ENCODE measurements around the gene MLF1.

MLF1 gene

DNA sequence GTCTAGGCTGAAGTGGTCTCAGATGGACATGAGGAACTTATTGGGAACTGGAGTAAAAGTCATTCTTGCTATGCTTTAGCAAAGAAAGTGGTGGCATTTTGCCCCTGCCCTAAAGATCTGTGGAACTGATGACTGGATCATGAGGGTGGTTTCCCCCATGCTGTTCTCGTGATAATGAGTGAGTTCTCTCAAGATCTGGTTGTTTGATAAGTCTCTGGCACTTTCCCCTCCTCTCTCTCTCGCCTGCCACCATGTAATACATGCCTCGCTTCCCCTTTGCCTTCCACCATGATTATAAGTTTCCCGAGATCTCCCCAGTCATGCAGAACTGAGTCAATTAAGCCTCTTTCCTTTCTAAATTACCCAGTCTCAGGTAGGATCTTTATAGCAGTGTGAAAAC is 11.5 kb upstream of the MLF1 start:
- no peak overlapping the region for H3K4me3 ChIP-seq (ENCODE audit: low read depth, low read length)
- no peak overlapping the region for H3K27ac ChIP-seq
- TF ChIP-seq, protein P1, sequence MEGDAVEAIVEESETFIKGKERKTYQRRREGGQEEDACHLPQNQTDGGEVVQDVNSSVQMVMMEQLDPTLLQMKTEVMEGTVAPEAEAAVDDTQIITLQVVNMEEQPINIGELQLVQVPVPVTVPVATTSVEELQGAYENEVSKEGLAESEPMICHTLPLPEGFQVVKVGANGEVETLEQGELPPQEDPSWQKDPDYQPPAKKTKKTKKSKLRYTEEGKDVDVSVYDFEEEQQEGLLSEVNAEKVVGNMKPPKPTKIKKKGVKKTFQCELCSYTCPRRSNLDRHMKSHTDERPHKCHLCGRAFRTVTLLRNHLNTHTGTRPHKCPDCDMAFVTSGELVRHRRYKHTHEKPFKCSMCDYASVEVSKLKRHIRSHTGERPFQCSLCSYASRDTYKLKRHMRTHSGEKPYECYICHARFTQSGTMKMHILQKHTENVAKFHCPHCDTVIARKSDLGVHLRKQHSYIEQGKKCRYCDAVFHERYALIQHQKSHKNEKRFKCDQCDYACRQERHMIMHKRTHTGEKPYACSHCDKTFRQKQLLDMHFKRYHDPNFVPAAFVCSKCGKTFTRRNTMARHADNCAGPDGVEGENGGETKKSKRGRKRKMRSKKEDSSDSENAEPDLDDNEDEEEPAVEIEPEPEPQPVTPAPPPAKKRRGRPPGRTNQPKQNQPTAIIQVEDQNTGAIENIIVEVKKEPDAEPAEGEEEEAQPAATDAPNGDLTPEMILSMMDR (IDR thresholded peaks at IDR 0.05; ENCODE audit: low read depth, low read length) = no peak
- DNase-seq = no peak
- H3K36me3 ChIP-seq = no peaks in the 10 kb centered on the region
- H3K9me3 ChIP-seq (ENCODE audit: severe bottlenecking) = no peaks in the 10 kb centered on the region
- H3K27me3 ChIP-seq (ENCODE audit: insufficient read depth, low read depth, severe bottlenecking) = no peaks in the 10 kb centered on the region

DNA sequence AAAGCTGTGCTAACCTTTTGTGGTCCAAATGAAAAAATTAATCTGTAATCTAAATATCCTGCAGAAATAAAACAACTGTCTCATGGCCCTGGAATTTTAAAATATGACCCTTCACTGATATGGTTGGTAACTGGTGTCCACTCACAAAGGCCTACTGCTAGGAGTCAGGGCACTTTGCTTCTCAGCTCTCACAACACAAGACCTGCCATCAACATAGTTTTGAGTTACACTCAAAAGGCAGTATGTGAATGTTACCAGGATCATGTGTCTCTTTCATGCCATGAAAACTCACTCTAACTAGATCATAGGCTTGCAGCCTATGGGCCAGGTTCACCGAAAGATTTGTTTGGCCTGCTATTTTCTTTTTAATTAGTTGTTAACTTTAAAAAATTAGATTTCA is 10.0 kb upstream of the MLF1 start:
- Histone ChIP-seq H3K9me3 (ENCODE audit: severe bottlenecking) (no peaks in the 10 kb centered on the region), H3K27me3 (ENCODE audit: insufficient read depth, low read depth, severe bottlenecking) (no peaks in the 10 kb centered on the region), H3K4me3 (ENCODE audit: low read depth, low read length) (no peak overlapping the region), H3K27ac (no peak overlapping the region), H3K36me3 (no peaks in the 10 kb centered on the region)
- TF ChIP-seq, protein P1 (IDR thresholded peaks at IDR 0.05; ENCODE audit: low read depth, low read length) = no peak
- no peak for DNase-seq

DNA sequence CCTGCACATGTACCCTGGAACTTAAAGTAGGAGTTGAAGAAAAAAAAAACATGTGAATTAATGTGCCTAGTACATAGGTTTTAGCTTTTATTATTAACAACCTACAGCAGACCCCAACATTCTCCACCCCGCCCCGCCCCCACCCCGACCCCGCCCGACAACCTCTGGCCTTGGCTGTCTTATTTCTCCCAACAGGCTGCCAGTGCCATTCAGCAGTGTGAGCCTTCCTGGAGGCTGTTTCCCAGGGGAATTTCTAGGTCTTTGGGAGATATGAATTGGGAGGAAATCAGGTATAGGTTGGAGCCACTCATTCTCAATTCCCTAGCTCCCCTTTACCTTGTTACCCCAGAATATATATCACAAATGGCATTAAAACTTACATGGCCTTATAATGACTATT is 8.3 kb upstream of the MLF1 start:
- DNase-seq = no peak
- H3K27me3 ChIP-seq (ENCODE audit: insufficient read depth, low read depth, severe bottlenecking) = no peaks in the 10 kb centered on the region
- no peak overlapping the region for H3K27ac ChIP-seq
- no peak overlapping the region for H3K4me3 ChIP-seq (ENCODE audit: low read depth, low read length)
- TF ChIP-seq, protein P1 (IDR thresholded peaks at IDR 0.05; ENCODE audit: low read depth, low read length) = no peak
- H3K36me3 ChIP-seq = no peaks in the 10 kb centered on the region
- no peaks in the 10 kb centered on the region for H3K9me3 ChIP-seq (ENCODE audit: severe bottlenecking)

DNA sequence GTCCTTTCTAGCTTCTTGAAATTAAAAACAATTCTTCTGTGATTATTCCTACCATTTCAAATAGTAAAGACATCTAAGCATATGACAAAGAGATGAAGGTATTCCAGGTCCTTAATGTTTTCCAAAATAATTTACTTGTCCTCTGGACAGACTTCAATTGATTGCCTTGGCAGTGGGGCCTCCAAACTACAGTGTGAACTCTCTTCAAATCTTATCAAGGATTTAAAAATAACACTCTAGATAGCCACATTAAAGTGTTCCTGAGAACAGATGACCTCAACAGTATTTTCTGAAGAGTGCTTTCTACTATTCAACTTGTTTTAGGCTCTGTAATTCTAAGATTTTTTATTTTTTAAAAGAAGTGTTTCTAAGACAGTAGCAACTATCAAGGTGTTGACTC is 7.9 kb upstream of the MLF1 start:
- no peak for DNase-seq
- Histone ChIP-seq H3K4me3 (ENCODE audit: low read depth, low read length) (no peak overlapping the region), H3K27ac (no peak overlapping the region), H3K9me3 (ENCODE audit: severe bottlenecking) (no peaks in the 10 kb centered on the region), H3K27me3 (ENCODE audit: insufficient read depth, low read depth, severe bottlenecking) (no peaks in the 10 kb centered on the region), H3K36me3 (no peaks in the 10 kb centered on the region)
- TF ChIP-seq, protein P1 (IDR thresholded peaks at IDR 0.05; ENCODE audit: low read depth, low read length) = no peak

DNA sequence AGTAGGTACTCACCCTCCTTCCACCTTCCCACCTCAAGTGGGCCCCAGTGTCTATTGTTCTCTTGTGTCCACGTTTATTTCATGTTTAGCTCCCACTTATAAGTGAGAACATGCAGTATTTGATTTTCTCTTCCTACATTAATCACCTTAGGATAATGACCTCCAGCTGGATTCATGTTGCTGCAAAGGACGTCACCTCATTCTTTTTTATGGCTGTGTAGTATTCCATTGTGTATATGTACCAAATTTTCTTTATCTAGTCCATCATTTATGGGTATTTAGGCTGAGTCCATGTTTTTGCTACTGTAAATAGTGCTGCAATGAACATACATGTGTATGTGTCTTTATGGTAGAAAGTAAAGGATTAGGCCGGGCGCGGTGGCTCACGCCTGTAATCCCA is 5.9 kb upstream of the MLF1 start:
- no peaks in the 10 kb centered on the region for H3K27me3 ChIP-seq (ENCODE audit: insufficient read depth, low read depth, severe bottlenecking)
- no peak overlapping the region for H3K4me3 ChIP-seq (ENCODE audit: low read depth, low read length)
- no peaks in the 10 kb centered on the region for H3K9me3 ChIP-seq (ENCODE audit: severe bottlenecking)
- DNase-seq = no peak
- TF ChIP-seq, protein P1 (IDR thresholded peaks at IDR 0.05; ENCODE audit: low read depth, low read length) = no peak
- H3K36me3 ChIP-seq = no peaks in the 10 kb centered on the region
- no peak overlapping the region for H3K27ac ChIP-seq

DNA sequence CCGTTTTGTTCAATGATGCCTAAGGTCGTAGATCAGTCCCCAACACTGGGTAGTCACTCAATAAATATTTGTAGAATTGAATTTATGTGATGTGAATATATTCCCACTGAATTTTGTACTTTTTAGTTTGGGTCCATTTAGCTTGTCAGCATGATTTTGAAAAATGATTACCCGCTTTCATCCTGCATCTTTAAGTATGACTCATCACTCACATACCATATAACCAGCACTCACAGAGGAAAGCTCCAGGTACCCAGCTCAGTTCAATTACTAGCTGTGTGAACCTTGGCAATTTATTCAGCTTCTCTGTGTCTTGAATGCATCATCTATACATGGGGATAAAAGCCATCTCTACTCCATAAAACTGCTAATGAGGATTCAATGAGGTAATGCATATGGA is 2.2 kb upstream of the MLF1 start:
- no peaks in the 10 kb centered on the region for H3K9me3 ChIP-seq (ENCODE audit: severe bottlenecking)
- H3K27me3 ChIP-seq (ENCODE audit: insufficient read depth, low read depth, severe bottlenecking) = no peaks in the 10 kb centered on the region
- H3K4me3 ChIP-seq (ENCODE audit: low read depth, low read length) = no peak overlapping the region
- DNase-seq = no peak
- TF ChIP-seq, protein P1 (IDR thresholded peaks at IDR 0.05; ENCODE audit: low read depth, low read length) = no peak
- no peaks in the 10 kb centered on the region for H3K36me3 ChIP-seq
- no peak overlapping the region for H3K27ac ChIP-seq
